H9 (cell line): ENCODE measurements around the gene LDB3. TPM values are rescaled to one million over a fixed set of nuclear protein-coding genes. Genes with fewer than 3 reads are reported as not detected.

ENCODE experiments used
- DNase-seq: peaks from one replicate; pipeline ENCODE4 v3.0.0-alpha.2; 2017
- H2AFZ ChIP-seq: one replicate; pipeline ENCODE4 v1.6.1; 2013; ENCODE audit warnings: mild to moderate bottlenecking, low read length, control low read depth, moderate library complexity
- H2AK5ac ChIP-seq: 2 replicates; pipeline ENCODE4 v1.6.1; 2013; ENCODE audit warnings: low read length, control low read depth, mixed read lengths; ENCODE audit not compliant: insufficient read length
- H2BK120ac ChIP-seq: one replicate; pipeline ENCODE4 v1.6.1; 2013; ENCODE audit warnings: low read depth, mild to moderate bottlenecking, low read length, control low read depth, inconsistent platforms; ENCODE audit not compliant: poor library complexity, severe bottlenecking
- H2BK12ac ChIP-seq: 2 replicates; pipeline ENCODE4 v1.6.1; 2013; ENCODE audit warnings: low read length, control low read depth, mixed read lengths, low read depth; ENCODE audit not compliant: insufficient read length
- H2BK15ac ChIP-seq: 2 replicates; pipeline ENCODE4 v1.6.1; 2013; ENCODE audit warnings: low read depth, low read length, control low read depth
- H2BK20ac ChIP-seq: one replicate; pipeline ENCODE4 v1.6.1; 2013; ENCODE audit warnings: low read depth, mild to moderate bottlenecking, low read length, control low read depth, inconsistent platforms; ENCODE audit not compliant: poor library complexity, severe bottlenecking
- H2BK5ac ChIP-seq: 2 replicates; pipeline ENCODE4 v1.6.1; 2013; ENCODE audit warnings: low read length, control low read depth, mixed read lengths; ENCODE audit not compliant: insufficient read length
- H3K14ac ChIP-seq: 2 replicates; pipeline ENCODE4 v1.6.1; 2013; ENCODE audit warnings: low read length, control low read depth; ENCODE audit not compliant: insufficient read depth
- H3K18ac ChIP-seq: 2 replicates; pipeline ENCODE4 v1.6.1; 2013; ENCODE audit warnings: low read depth, mild to moderate bottlenecking, mixed read lengths, low read length, control low read depth; ENCODE audit not compliant: insufficient read length
- H3K23ac ChIP-seq: 2 replicates; pipeline ENCODE4 v1.6.1; 2013; ENCODE audit warnings: low read length, control low read depth, mixed read lengths, low read depth; ENCODE audit not compliant: insufficient read length
- H3K23me2 ChIP-seq: 2 replicates; pipeline ENCODE4 v1.6.1; 2013; ENCODE audit warnings: low read depth, mild to moderate bottlenecking, mixed read lengths, low read length, control low read depth; ENCODE audit not compliant: insufficient read length, poor library complexity, severe bottlenecking
- H3K27ac ChIP-seq: 2 replicates; pipeline ENCODE4 v1.5.1; 2013; ENCODE audit warnings: low read length, control low read depth, mixed read lengths, low read depth; ENCODE audit not compliant: insufficient read length
- H3K27me3 ChIP-seq: 2 replicates; pipeline ENCODE4 v1.6.1; 2013; ENCODE audit warnings: low read length, control low read depth, inconsistent platforms; ENCODE audit not compliant: insufficient read depth
- H3K4ac ChIP-seq: 2 replicates; pipeline ENCODE4 v1.6.1; 2013; ENCODE audit warnings: low read depth, mild to moderate bottlenecking, control low read depth, inconsistent platforms, low read length, moderate library complexity
- H3K4me1 ChIP-seq: 2 replicates; pipeline ENCODE4 v1.6.1; 2013; ENCODE audit warnings: low read length, control low read depth, inconsistent platforms; ENCODE audit not compliant: insufficient read depth
- H3K4me2 ChIP-seq: 2 replicates; pipeline ENCODE4 v1.6.1; 2013; ENCODE audit warnings: low read length, control low read depth, mixed read lengths; ENCODE audit not compliant: insufficient read length, insufficient read depth
- H3K56ac ChIP-seq: 2 replicates; pipeline ENCODE4 v1.6.1; 2013; ENCODE audit warnings: low read depth, mild to moderate bottlenecking, mixed read lengths, low read length, control low read depth; ENCODE audit not compliant: insufficient read length
- H3K79me1 ChIP-seq: 2 replicates; pipeline ENCODE4 v1.6.1; 2013; ENCODE audit warnings: low read depth, mild to moderate bottlenecking, moderate library complexity, low read length, control low read depth, inconsistent platforms; ENCODE audit not compliant: insufficient read depth, poor library complexity, severe bottlenecking
- H3K79me2 ChIP-seq: 2 replicates; pipeline ENCODE4 v1.6.1; 2013; ENCODE audit warnings: low read length, control low read depth, inconsistent platforms; ENCODE audit not compliant: insufficient read depth
- H3K9ac ChIP-seq: 2 replicates; pipeline ENCODE4 v1.6.1; 2013; ENCODE audit warnings: low read length, control low read depth, mixed read lengths; ENCODE audit not compliant: insufficient read length; ENCODE audit errors: extremely low read depth
- H3K9me3 ChIP-seq: one replicate; pipeline ENCODE4 v1.6.1; 2013; ENCODE audit warnings: low read depth, low read length, inconsistent platforms; ENCODE audit not compliant: control insufficient read depth
- H3T11ph ChIP-seq: one replicate; pipeline ENCODE4 v1.6.1; 2013; ENCODE audit warnings: mild to moderate bottlenecking, low read length, control low read depth, inconsistent platforms
- H4K20me1 ChIP-seq: one replicate; pipeline ENCODE4 v1.6.1; 2013; ENCODE audit not compliant: control insufficient read depth, insufficient read length, insufficient read depth
- H4K5ac ChIP-seq: 2 replicates; pipeline ENCODE4 v1.6.1; 2013; ENCODE audit warnings: low read depth, mild to moderate bottlenecking, mixed read lengths, low read length, control low read depth; ENCODE audit not compliant: insufficient read length
- H4K8ac ChIP-seq: replicated peaks from 2 replicates; pipeline ENCODE4 v1.6.1; 2013; ENCODE audit warnings: low read length, control low read depth, mixed read lengths, low read depth; ENCODE audit not compliant: insufficient read length
- H4K91ac ChIP-seq: 2 replicates; pipeline ENCODE4 v1.6.1; 2013; ENCODE audit warnings: low read depth, mild to moderate bottlenecking, moderate library complexity, mixed read lengths, low read length, control low read depth; ENCODE audit not compliant: insufficient read length
- H3K27ac Mint-ChIP-seq, 3 experiments: 2 replicates in 2 of 3; 3 replicates in 1 of 3; pipeline ENCODE4 v1.8.0; 2020 to 2021; ENCODE audit warnings: mixed read lengths in 3 of 3, mild to moderate bottlenecking in 1 of 3, moderate library complexity in 1 of 3
- H3K27me3 Mint-ChIP-seq: 2 replicates; pipeline ENCODE4 v1.8.0; 2021; ENCODE audit warnings: low read depth, mild to moderate bottlenecking, moderate library complexity, mixed read lengths
- H3K36me3 Mint-ChIP-seq, 3 experiments: 2 replicates in 2 of 3; 3 replicates in 1 of 3; pipeline ENCODE4 v1.8.0; 2020 to 2021; ENCODE audit warnings: low read depth in 3 of 3, mixed read lengths in 3 of 3; ENCODE audit not compliant: insufficient read depth in 1 of 3
- H3K4me1 Mint-ChIP-seq, 2 experiments: 2 replicates each; pipeline ENCODE4 v1.8.0; 2020; ENCODE audit warnings: mixed read lengths in 2 of 2
- H3K4me3 Mint-ChIP-seq, 2 experiments: 2 replicates in 1 of 2; 3 replicates in 1 of 2; pipeline ENCODE4 v1.8.0; 2020 to 2021; ENCODE audit warnings: mild to moderate bottlenecking in 2 of 2, mixed read lengths in 2 of 2, moderate library complexity in 1 of 2
- H3K9me3 Mint-ChIP-seq, 2 experiments: 2 replicates in 1 of 2; 3 replicates in 1 of 2; pipeline ENCODE4 v1.8.0; 2020; ENCODE audit warnings: mild to moderate bottlenecking in 2 of 2, mixed read lengths in 2 of 2, moderate library complexity in 1 of 2
- CTCF ChIP-seq: fragments of 200-600 bp; sonication (generic); conservative IDR thresholded peaks from 3 replicates; pipeline ENCODE4 v1.8.0; 2021; ENCODE audit warnings: antibody characterized with exemption, mild to moderate bottlenecking
- WGBS: extraction: QIAGEN DNeasy Blood & Tissue Kit; methylation state at CpG from one replicate; pipeline ENCODE4 v1.1.7; 2013; ENCODE audit warnings: missing lambda C conversion rate, low lambda C conversion rate, mixed read lengths; ENCODE audit not compliant: insufficient read length; ENCODE audit errors: extremely low coverage; 5-methylcytosine and 5-hydroxymethylcytosine counted together
- total RNA-seq: library from RNA; stranded (reverse); gene quantifications from 2 replicates; pipeline ENCODE4 v1.2.1, GENCODE V29; 2021

Gene LDB3
- total RNA-seq, 1 experiment from 2014 or later, result 0.17 TPM

GRCh38 chr10:86652361-86653202 is 15.7 kb upstream of the LDB3 start:
- Histone ChIP-seq H3K27me3 (no peaks in the 10 kb centered on the region), H3K4me2 (no peak overlapping the region), H3K18ac (no peak overlapping the region), H2BK5ac (no peak overlapping the region), H3K79me1 (no peaks in the 10 kb centered on the region), H4K91ac (no peak overlapping the region), H3K23me2 (no peaks in the 10 kb centered on the region), H3T11ph (no peak overlapping the region), H3K9ac (no peak overlapping the region), H3K4ac (no peak overlapping the region), H2AK5ac (no peak overlapping the region), H3K4me1 (no peaks in the 10 kb centered on the region), H4K20me1 (no peaks in the 10 kb centered on the region), H4K5ac (no peak overlapping the region), H3K23ac (no peak overlapping the region), H3K9me3 (no peaks in the 10 kb centered on the region), H2AFZ (no peak overlapping the region), H3K79me2 (no peaks in the 10 kb centered on the region), H2BK20ac (no peak overlapping the region), H2BK12ac (no peak overlapping the region), H3K27ac (no peak overlapping the region), H3K56ac (no peak overlapping the region), H2BK120ac (no peak overlapping the region), H3K14ac (peak overlapping the region; percentile 63; the same call in 1 of the 2 replicates), H4K8ac (no peak overlapping the region), H2BK15ac (no peak overlapping the region)
- DNase-seq, result peak; percentile 31
- H3K27me3 Mint-ChIP-seq, result no peaks in the 10 kb centered on the region
- H3K4me1 Mint-ChIP-seq, result peaks cover 13 to 15% of the 10 kb centered on the region in 2 experiments
- WGBS, result no CpG with 5 or more reads among the region's 14 CpGs
- no peaks in the 10 kb centered on the region for H3K9me3 Mint-ChIP-seq
- H3K4me3 Mint-ChIP-seq, result no peak overlapping the region
- H3K27ac Mint-ChIP-seq, result peak overlapping the region in 1 of 3 experiments; percentile 49; a peak in 2 of 7 replicates
- no peaks in the 10 kb centered on the region for H3K36me3 Mint-ChIP-seq
- TF ChIP-seq CTCF, result no peak
